CMK (cell line): ENCODE data around the gene PARP8.
"Not testable (repeated sequence)": the region's sequence is repeated elsewhere in the genome, so short reads cannot be mapped to it uniquely, and the experiment has no call there.

ENCODE experiments used
- DNase-seq: peaks from one replicate; pipeline ENCODE4 v3.0.0-alpha.2; 2010; ENCODE audit warnings: low read depth

Gene PARP8

GRCh38 chr5:50666261-50667022 lies at the start of gene PARP8:
TSS of gene PARP8 (plus strand) at chr5:50666637. CDS start at chr5:50667096, 459 bp downstream.
- DNase-seq = no peak

GRCh38 chr5:50623666-50624065 lies 42.8 kb upstream of the PARP8 start:
- DNase-seq = no peak

DNA sequence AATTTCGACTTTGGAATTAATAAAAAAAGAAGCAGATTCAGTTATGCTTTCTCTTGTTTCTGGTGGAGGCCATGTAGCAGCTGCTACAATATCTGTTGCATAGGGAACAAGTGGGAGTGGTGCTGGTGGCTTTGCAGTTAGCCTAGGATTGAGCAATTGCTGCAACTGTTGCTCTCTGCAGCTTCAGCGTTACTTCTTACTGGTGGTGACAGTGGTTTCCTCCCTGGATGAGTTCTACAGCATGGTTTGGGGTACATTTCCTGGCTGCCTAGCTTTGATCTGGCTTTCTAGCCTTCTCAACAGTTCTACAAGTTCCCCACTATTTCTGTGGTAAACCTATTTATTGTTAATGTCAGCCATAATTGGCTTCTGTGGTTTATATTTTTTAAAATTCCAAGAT lies 31.6 kb upstream of the PARP8 start:
- DNase-seq = not testable (repeated sequence)

DNA sequence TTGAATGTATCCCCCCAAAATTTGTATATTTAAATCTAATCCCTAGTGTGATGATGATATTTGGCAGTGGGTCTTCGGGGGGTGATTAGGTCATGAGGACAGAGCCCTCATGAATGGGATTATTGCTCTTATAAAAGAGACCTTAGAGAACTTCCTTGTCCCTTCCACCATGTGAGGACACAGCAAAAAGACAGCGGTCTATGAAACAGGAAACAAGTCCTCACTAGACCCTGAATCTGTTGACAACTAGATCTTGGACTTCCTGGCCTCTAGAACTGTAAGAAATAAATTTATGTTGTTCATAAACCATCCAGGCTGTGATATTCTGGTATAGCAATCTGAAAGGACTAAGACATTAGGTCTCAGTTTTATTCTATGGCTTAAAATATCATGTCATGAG lies 28.9 kb upstream of the PARP8 start:
- not testable (repeated sequence) for DNase-seq

GRCh38 chr5:50646591-50646990 lies 19.8 kb upstream of the PARP8 start:
- no peak for DNase-seq

- no peak for DNase-seq
Observed at GRCh38 chr5:50647726-50648125, 18.7 kb upstream of the PARP8 start.

DNA sequence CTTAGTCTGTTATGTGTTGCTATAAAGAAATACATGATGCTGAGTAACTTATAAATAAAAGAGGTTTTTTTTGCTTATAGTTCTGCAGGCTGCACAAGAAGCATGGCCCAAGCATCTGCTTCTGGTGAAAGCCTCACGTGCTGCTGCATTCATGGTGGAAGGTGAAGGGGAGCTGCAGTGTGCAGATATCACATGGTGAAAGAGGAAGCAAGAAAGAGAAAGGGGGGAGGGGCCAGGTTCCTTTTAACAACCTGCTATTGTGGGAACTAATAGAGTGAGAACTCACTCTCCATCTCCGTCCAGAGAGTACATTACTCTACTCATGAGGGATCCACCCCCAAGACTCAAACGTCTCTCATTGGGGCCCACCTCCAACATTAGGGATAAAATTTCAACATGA lies 12.5 kb upstream of the PARP8 start:
- no peak for DNase-seq

GRCh38 chr5:50655067-50655809 lies 11.2 kb upstream of the PARP8 start:
- DNase-seq = no peak

DNA sequence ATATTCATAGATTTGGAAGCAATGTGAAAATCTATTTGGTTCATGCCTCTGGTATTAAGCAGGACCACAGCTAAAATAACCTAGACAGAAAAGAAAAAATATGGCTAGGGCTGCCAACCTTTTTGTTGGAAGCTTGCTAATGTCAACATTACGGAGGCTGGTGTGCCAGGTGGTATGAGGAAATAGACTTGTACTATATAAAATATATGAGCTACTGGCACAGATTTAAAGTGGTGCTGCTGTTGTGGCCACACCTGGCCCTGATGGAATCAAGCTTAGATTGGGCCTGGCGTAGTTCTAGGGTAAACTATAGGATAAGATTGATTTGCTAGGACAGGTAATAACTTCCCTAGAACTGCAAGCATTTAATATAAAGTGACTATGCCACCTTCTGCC lies 10.6 kb upstream of the PARP8 start:
- no peak for DNase-seq

DNA sequence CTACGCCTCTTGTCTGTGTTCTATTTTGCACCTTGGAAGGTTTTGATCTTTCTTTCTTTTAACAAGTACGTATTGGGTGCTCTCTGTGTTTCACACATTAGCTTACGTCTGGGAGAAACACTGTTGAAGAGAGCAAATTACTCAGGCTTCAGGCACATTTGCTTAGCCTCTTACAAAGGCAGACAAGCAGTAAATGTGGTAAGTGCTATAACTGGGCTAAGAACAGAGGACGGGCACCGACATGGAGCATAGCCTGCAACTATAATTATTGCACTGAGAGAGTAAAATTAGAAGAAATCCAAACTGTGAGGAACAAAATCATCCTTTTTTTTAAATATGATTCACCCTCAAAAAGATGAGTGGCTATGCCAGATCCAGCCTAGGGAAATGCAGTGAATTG lies 9.4 kb upstream of the PARP8 start:
- no peak for DNase-seq

- DNase-seq = no peak
Observed at GRCh38 chr5:50658246-50658645, 8.2 kb upstream of the PARP8 start.

GRCh38 chr5:50663636-50664035 lies 2.8 kb upstream of the PARP8 start:
- DNase-seq = no peak

GRCh38 chr5:50665091-50665490 lies 1.3 kb upstream of the PARP8 start:
- DNase-seq = no peak

DNA sequence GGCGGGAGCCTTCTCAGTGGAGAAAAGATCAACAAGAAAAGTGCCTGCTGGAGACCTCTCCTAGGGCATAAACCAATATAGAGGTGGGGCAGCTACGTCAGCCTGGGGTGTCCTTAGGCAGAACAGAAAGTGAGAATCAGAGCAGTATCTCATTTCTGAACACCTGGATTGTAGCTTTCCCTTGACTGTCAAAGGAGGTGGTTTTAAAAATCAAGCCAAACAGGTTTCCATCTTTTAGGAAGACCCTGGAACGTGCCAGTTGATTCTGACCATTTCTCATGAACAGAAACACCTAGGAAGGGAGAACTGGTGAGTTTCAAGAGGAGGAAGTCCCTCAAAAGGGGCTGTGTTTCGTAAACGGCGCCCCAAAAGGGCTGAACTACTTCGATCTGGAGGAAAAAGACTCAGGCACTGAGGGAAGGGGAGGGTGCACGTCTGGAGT lies 655 bp upstream of the PARP8 start:
- not testable (repeated sequence) for DNase-seq

DNA sequence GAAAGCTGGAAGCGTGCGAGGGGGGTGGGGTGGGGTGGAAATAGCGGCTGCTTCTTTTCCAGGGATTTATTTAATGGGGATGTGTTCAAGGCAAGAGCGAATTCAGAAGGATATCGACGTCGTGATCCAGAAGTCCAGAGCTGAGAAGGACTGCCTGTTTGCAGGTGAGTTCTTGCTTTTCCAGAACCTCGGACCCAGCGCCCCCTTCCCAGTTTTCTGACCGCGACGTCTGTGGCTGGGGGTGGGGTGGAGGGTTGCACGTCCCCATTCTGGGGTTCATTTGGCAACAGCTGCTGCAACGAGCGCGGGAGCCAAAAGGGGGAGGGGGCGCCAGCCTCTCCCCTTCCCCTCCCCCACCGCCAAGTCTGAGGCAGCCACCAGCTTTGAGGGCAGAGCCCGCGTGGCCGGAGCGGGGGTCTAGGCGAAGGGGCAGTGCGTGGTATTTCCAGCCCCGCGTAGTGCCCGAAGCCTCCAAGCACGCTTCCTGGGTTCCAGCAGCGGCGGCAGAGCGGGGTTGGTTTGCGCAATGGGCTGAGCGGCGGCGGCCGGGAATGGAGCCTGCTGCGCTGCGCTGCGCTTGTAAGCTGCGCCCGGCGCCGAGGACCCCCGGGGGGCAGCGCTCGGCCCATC lies 701 bp downstream of the PARP8 start:
- DNase-seq = no peak

- DNase-seq = no peak
Observed at GRCh38 chr5:50667653-50668595, 1.5 kb downstream of the PARP8 start.

DNA sequence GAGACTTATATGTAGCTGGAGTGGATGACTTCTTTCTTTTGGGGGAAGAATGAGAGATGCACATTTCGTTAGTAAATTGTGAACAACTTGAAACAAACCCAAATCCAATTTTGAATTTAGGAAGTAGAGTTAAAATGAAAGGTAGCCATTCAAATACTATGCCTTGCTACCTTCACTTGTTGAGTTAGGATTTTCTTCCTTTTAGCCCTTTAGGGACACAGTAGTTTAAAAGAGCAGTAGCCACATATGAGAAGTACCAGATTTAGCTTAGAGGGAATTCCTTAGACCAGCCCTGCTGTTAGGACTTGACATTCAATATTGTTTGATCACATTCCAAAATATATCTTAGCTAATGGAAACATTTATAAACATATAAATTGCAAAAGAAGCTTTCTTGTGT lies 2.2 kb downstream of the PARP8 start:
- DNase-seq = not testable (repeated sequence)

DNA sequence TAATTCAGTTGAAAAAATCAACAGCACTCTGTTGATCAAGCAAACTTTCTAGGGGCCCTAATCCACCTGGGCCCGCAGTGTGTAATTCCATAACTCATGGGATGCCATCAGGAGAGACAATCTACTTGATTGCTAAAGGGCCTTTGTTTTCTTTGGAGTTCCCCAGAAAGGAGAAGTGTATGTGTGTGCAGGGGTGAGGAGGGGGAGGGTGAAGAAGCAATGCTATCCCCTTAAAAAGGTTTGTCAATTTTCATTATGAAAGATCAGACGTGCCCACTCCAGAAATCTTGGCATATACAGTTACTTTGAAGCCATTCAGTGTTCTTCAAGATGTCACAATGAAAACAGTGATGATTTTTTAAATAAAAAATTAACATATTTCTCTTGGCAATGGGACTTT lies 6.2 kb downstream of the PARP8 start:
- DNase-seq = no peak

DNA sequence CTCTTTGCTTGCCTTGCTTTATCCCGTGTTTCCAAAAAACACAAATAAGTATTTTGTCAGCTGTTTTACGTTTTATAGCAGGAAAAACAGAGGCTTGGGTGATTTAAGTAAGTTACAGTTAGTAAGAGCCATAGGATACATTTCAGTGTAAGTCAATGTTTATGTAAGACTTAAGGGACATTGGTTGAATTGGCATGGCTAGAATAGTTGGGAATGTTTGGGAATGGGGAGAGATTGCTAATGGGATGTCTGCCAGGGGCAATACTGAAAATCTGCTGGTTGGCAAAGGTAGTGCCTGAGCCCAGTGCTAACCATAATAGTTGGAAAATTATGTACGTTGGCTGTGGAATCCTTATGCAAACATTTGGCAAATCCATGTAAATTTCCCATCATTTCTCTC lies 7.0 kb downstream of the PARP8 start:
- DNase-seq = not testable (repeated sequence)

GRCh38 chr5:50675385-50675784 lies 8.9 kb downstream of the PARP8 start:
- DNase-seq = no peak

- DNase-seq = not testable (repeated sequence)
Observed at GRCh38 chr5:50679554-50679953, 13.1 kb downstream of the PARP8 start.

- DNase-seq = no peak
Observed at GRCh38 chr5:50684721-50685120, 18.3 kb downstream of the PARP8 start.
